NOMO-1 treated with DMSO at 0.1 percent for 48 hours (cell line): ENCODE data around the gene RPP21.

Experiments
- DNase-seq: peaks from one replicate; lab custom pipeline; 2025; ENCODE audit not compliant: unreplicated experiment; lab: John Stamatoyannopoulos, UW

RPP21 gene

GRCh38 chr6:30344868-30345671, at the start of gene RPP21:
TSS of gene RPP21 (plus strand) at chr6:30345156. CDS start at chr6:30345172, 16 bp downstream.
- peak; percentile 69 for DNase-seq

GRCh38 chr6:30295837-30296236, 49.1 kb upstream of the RPP21 start:
- no peak for DNase-seq

- no peak for DNase-seq
These were observed 41.0 kb upstream of the RPP21 start for GRCh38 chr6:30304002-30304401.

- DNase-seq = no peak
These were observed 33.9 kb upstream of the RPP21 start for GRCh38 chr6:30311101-30311500.

GRCh38 chr6:30311671-30312070, 33.3 kb upstream of the RPP21 start:
- no peak for DNase-seq

- no peak for DNase-seq
These were observed 32.7 kb upstream of the RPP21 start for GRCh38 chr6:30312266-30312665.

GRCh38 chr6:30312676-30313321, 32.2 kb upstream of the RPP21 start:
- DNase-seq = no peak

- DNase-seq = no peak
These were observed 29.8 kb upstream of the RPP21 start for GRCh38 chr6:30315156-30315555.

GRCh38 chr6:30317913-30318589, 26.9 kb upstream of the RPP21 start:
- no peak for DNase-seq

GRCh38 chr6:30319146-30319835, 25.7 kb upstream of the RPP21 start:
- DNase-seq = no peak

- DNase-seq = no peak
These were observed 23.1 kb upstream of the RPP21 start for GRCh38 chr6:30321692-30322388.

- DNase-seq = no peak
These were observed 22.1 kb upstream of the RPP21 start for GRCh38 chr6:30322527-30323501.

GRCh38 chr6:30323806-30324205, 21.1 kb upstream of the RPP21 start:
- no peak for DNase-seq

GRCh38 chr6:30325150-30325872, 19.6 kb upstream of the RPP21 start:
- no peak for DNase-seq

- DNase-seq = peak; percentile 75
These were observed 19.0 kb upstream of the RPP21 start for GRCh38 chr6:30325873-30326525.

GRCh38 chr6:30326526-30327231, 18.3 kb upstream of the RPP21 start, which contains the start of gene TRIM39:
TSS of gene TRIM39 (plus strand) at chr6:30326927. CDS start at chr6:30329318, 2,391 bp downstream.
- peak; percentile 72 for DNase-seq

- DNase-seq = no peak
These were observed 17.7 kb upstream of the RPP21 start for GRCh38 chr6:30327232-30327746.
